Measurements from ENCODE around the gene BZW2. TPM values are rescaled to one million over a fixed set of nuclear protein-coding genes. Genes with fewer than 3 reads are reported as not detected.

Gene BZW2
- polyA plus RNA-seq, 3 donors: 19.0 to 45.2 (median 36.4) TPM

GRCh38 chr7:16734148-16734726 is 88.3 kb downstream of the BZW2 start:
- H3K27ac Mint-ChIP-seq: no peak overlapping the region
- Histone ChIP-seq H3K36me3 (replicated peaks in 1 of 2; ENCODE audit: control insufficient read depth in 1 of 2, insufficient read depth in 2 of 2, low read length in 2 of 2) (no peaks in the 10 kb centered on the region), H3K27ac (ENCODE audit: low read depth in 1 of 2, low read length in 2 of 2) (no peak overlapping the region), H3K4me3 (replicated peaks in 1 of 3; ENCODE audit: low read depth in 2 of 3, low read length in 3 of 3) (no peak overlapping the region), H2AFZ (ENCODE audit: insufficient read depth, low read depth, low read length, poor library complexity, severe bottlenecking) (no peak overlapping the region), H3K27me3 (ENCODE audit: control insufficient read depth in 2 of 2, insufficient read depth in 2 of 2, low read length in 2 of 2) (no peaks in the 10 kb centered on the region), H4K20me1 (ENCODE audit: insufficient read depth, low read length) (no peaks in the 10 kb centered on the region), H3K9ac (ENCODE audit: insufficient read depth, low read length, poor library complexity, severe bottlenecking) (no peak overlapping the region), H3K9me3 (replicated peaks in 1 of 2; ENCODE audit: control insufficient read depth in 1 of 2, insufficient read depth in 1 of 2, low read length in 2 of 2) (no peaks in the 10 kb centered on the region), H3K79me2 (ENCODE audit: insufficient read depth, low read length) (no peaks in the 10 kb centered on the region), H3K4me2 (replicated peaks; ENCODE audit: extremely low read depth, low read length, poor library complexity, severe bottlenecking) (no peak overlapping the region), H3K4me1 (ENCODE audit: control insufficient read depth in 1 of 2, insufficient read depth in 2 of 2, low read length in 2 of 2) (no peaks in the 10 kb centered on the region)
- no peak for DNase-seq
- peaks cover 0 to 6% (median 2%) of the 10 kb centered on the region in 7 donors for H3K9me3 Mint-ChIP-seq
- no peak overlapping the region for H3K4me3 Mint-ChIP-seq
- WGBS (ENCODE audit: insufficient coverage): 67% methylated on average over 2 of the region's 7 CpGs
- H3K27me3 Mint-ChIP-seq (ENCODE audit: low read depth in 3 of 3): peaks cover 0 to 4% (median 0%) of the 10 kb centered on the region in 3 donors
- intact Hi-C loops (cut with micrococcal nuclease): no loop called here
- peaks cover 6% of the 10 kb centered on the region for H3K4me1 Mint-ChIP-seq
- no peaks in the 10 kb centered on the region for H3K36me3 Mint-ChIP-seq
- TF ChIP-seq CTCF (IDR thresholded peaks at IDR 0.05): no peak

- Histone ChIP-seq H3K36me3 (replicated peaks in 1 of 2; ENCODE audit: control insufficient read depth in 1 of 2, insufficient read depth in 2 of 2, low read length in 2 of 2) (no peaks in the 10 kb centered on the region), H3K4me2 (replicated peaks; ENCODE audit: extremely low read depth, low read length, poor library complexity, severe bottlenecking) (no peak overlapping the region), H2AFZ (ENCODE audit: insufficient read depth, low read depth, low read length, poor library complexity, severe bottlenecking) (no peak overlapping the region), H3K9me3 (replicated peaks in 1 of 2; ENCODE audit: control insufficient read depth in 1 of 2, insufficient read depth in 1 of 2, low read length in 2 of 2) (no peaks in the 10 kb centered on the region), H3K9ac (ENCODE audit: insufficient read depth, low read length, poor library complexity, severe bottlenecking) (no peak overlapping the region), H3K79me2 (ENCODE audit: insufficient read depth, low read length) (no peaks in the 10 kb centered on the region), H3K27ac (ENCODE audit: low read depth in 1 of 2, low read length in 2 of 2) (no peak overlapping the region), H3K4me1 (ENCODE audit: control insufficient read depth in 1 of 2, insufficient read depth in 2 of 2, low read length in 2 of 2) (no peaks in the 10 kb centered on the region), H3K27me3 (ENCODE audit: control insufficient read depth in 2 of 2, insufficient read depth in 2 of 2, low read length in 2 of 2) (no peaks in the 10 kb centered on the region), H4K20me1 (ENCODE audit: insufficient read depth, low read length) (no peaks in the 10 kb centered on the region), H3K4me3 (replicated peaks in 1 of 3; ENCODE audit: low read depth in 2 of 3, low read length in 3 of 3) (no peak overlapping the region)
- H3K27ac Mint-ChIP-seq: no peak overlapping the region
- DNase-seq: no peak
- intact Hi-C loops (cut with micrococcal nuclease): no loop called here
- H3K27me3 Mint-ChIP-seq (ENCODE audit: low read depth in 3 of 3): peaks cover 0 to 6% (median 0%) of the 10 kb centered on the region in 3 donors
- no peak overlapping the region for H3K4me3 Mint-ChIP-seq
- no peak for TF ChIP-seq CTCF (IDR thresholded peaks at IDR 0.05)
- 80% methylated on average over 1 of the region's 4 CpGs for WGBS (ENCODE audit: insufficient coverage)
- H3K9me3 Mint-ChIP-seq: peaks cover 0 to 6% (median 2%) of the 10 kb centered on the region in 7 donors
- no peaks in the 10 kb centered on the region for H3K36me3 Mint-ChIP-seq
- peaks cover 6% of the 10 kb centered on the region for H3K4me1 Mint-ChIP-seq
Observed at GRCh38 chr7:16735020-16735419, 89.0 kb downstream of the BZW2 start.
